SK-N-MC (cell line): Measurements from ENCODE around the gene TMOD1.
"Not testable (repeated sequence)": the region's sequence is repeated elsewhere in the genome, so short reads cannot be mapped to it uniquely, and the experiment has no call there.

ENCODE experiments used
- EZH2 ChIP-seq: fragments of 200-600 bp; sonication (generic); IDR thresholded peaks from one replicate; pipeline ENCODE4 v1.6.1; 2017; ENCODE audit warnings: antibody characterized with exemption
- POLR2AphosphoS5 ChIP-seq: IDR thresholded peaks from 2 replicates; pipeline ENCODE4 v1.6.1; 2012; ENCODE audit warnings: mild to moderate bottlenecking, low read depth, low read length, borderline replicate concordance

GRCh38 chr9:97456841-97457240, 44.6 kb upstream of the TMOD1 start:
- not testable (repeated sequence) for TF ChIP-seq EZH2, POLR2AphosphoS5
